ENCODE results near the gene DNPH1. TPM values are rescaled to one million over a fixed set of nuclear protein-coding genes. Genes with fewer than 3 reads are reported as not detected.

DNPH1 gene
- total and polyA plus RNA-seq, 9 donors, result 13.6 to 120 (median 44.7) TPM

DNA sequence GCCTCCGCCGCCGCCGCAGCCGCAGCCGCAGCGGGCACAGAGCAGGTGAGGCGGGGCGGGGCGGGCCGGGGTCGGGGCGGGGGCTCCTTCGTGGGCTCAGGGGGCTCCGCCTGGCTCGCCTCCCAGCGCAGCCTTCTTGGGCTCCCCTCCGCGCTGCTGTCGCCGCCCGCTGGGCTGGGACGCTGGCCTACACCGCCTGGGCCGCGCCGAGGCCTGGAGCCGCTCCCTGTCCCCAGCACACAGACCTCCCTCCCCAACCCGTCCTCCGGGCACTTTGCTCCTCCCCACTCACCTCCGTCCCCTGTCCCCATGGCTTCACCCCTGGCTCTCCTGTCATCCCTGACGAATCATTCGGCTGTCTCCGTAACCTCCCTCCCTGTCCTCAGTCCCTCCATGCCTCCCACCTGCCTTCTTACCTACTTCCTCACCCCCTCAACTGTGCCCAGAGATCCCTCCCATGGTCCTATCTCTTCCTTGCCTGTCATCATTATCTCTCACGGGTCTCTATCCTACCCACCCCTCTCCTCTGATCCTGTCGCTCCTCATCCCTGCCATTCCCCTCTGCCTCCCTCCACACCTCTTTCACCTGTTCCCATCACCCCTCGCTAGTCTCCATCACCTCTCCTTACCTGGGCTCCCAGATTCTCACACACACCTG is 14.5 kb upstream of the DNPH1 start:
- no peaks in the 10 kb centered on the region for H3K9me3 ChIP-seq
- WGBS, 3 donors, result 14 to 29% (median 26%) methylated on average over 19 to 37 of the region's 37 CpGs
- no peak for DNase-seq
- intact Hi-C loops (cut with DNase I), result no loop called here
- peaks cover 3% of the 10 kb centered on the region for H3K4me1 ChIP-seq (ENCODE audit: insufficient read depth)
- H3K4me3 ChIP-seq, result no peak overlapping the region
- TF ChIP-seq, protein P1, sequence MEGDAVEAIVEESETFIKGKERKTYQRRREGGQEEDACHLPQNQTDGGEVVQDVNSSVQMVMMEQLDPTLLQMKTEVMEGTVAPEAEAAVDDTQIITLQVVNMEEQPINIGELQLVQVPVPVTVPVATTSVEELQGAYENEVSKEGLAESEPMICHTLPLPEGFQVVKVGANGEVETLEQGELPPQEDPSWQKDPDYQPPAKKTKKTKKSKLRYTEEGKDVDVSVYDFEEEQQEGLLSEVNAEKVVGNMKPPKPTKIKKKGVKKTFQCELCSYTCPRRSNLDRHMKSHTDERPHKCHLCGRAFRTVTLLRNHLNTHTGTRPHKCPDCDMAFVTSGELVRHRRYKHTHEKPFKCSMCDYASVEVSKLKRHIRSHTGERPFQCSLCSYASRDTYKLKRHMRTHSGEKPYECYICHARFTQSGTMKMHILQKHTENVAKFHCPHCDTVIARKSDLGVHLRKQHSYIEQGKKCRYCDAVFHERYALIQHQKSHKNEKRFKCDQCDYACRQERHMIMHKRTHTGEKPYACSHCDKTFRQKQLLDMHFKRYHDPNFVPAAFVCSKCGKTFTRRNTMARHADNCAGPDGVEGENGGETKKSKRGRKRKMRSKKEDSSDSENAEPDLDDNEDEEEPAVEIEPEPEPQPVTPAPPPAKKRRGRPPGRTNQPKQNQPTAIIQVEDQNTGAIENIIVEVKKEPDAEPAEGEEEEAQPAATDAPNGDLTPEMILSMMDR (IDR thresholded peaks at IDR 0.05), result no peak
- TF ChIP-seq POLR2A (IDR thresholded peaks at IDR 0.05) (no peak), EP300 (IDR thresholded peaks at IDR 0.05) (no peak)
- no peaks in the 10 kb centered on the region for H3K27me3 ChIP-seq
- no peaks in the 10 kb centered on the region for H3K36me3 ChIP-seq
- no peak overlapping the region for H3K27ac ChIP-seq

DNA sequence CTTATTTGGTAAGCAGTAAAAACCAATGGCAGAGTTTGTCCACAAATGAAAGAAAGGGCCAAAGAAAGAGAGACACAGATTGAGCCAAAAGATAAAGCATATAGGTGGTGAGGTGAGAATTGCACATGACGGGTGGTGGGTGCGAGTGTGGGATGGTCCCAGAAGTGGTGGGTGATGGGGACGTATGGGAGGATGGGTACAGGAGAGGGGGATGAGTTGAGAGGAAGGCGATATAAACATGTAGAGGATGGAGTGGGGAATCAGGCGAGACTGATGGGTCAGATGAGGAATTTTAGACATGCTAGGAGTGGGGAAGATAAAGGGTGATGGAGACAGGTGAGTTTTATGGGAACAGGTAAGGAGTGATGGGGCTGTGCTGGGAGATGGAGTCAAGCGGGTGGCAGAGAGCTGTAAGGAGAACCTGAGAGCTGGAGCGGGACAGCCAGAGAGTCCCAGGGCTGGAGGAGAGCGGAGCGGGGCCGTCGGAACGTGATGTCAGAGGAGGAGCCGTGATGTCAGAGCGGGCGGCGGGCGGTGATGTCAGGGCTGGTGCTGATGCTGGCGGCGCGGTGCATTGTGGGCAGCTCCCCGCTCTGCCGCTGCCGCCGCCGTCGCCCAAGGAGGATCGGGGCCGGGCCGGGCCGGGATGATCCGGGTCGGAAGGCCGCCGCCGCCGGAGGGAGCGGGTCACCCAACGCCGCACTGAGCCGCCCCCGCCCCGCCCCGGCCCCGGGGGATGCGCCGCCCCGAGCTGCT is 13.8 kb upstream of the DNPH1 start, which contains the start of gene TTBK1:
Gene TTBK1, plus strand, starts transcription at position 574 of the 756 bp plus-strand sequence. CDS start 3,180 bp downstream, outside the sequence.
- intact Hi-C loops (cut with DNase I), result no loop called here
- peaks cover 3% of the 10 kb centered on the region for H3K4me1 ChIP-seq (ENCODE audit: insufficient read depth)
- no peak within 1 kb of the TSS for H3K27ac ChIP-seq
- no peaks in the 10 kb centered on the region for H3K27me3 ChIP-seq
- TF ChIP-seq POLR2A (IDR thresholded peaks at IDR 0.05) (no peak), EP300 (IDR thresholded peaks at IDR 0.05) (no peak)
- TF ChIP-seq, protein P1 (IDR thresholded peaks at IDR 0.05), result no peak
- WGBS, 3 donors, result 7 to 14% (median 11%) methylated on average over 22 to 47 of the region's 47 CpGs
- no peaks in the 10 kb centered on the region for H3K9me3 ChIP-seq
- H3K4me3 ChIP-seq, result no peak within 1 kb of the TSS
- H3K36me3 ChIP-seq, result no peaks in the 10 kb centered on the region
- DNase-seq, result no peak

DNA sequence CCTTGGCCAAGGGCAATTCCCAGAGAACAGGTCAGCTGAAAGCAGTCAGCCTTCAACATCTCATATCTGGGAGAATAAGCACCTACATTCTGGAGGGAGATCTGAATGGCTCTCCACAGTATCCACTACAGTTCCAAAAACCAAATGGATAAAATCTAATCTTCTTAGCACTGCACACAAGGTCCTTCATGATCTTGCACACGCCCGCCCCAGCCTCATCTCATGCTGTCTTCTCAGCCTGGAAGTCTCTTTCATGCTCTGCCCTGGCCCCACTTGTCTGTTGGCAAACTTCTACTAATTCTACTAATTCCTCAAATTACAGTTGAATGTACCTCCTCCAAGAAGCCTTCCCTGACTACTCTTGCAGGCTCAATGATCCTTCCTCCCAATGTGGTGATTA is 12.2 kb upstream of the DNPH1 start:
- no peak overlapping the region for H3K4me3 ChIP-seq
- H3K4me1 ChIP-seq (ENCODE audit: insufficient read depth), result no peaks in the 10 kb centered on the region
- no peak overlapping the region for H3K27ac ChIP-seq
- no peaks in the 10 kb centered on the region for H3K9me3 ChIP-seq
- WGBS, 3 donors, result 86 to 98% (median 88%) methylated on average over 2 of the region's 2 CpGs
- no peaks in the 10 kb centered on the region for H3K27me3 ChIP-seq
- intact Hi-C loops (cut with DNase I), result no loop called here
- DNase-seq, result no peak
- H3K36me3 ChIP-seq, result no peaks in the 10 kb centered on the region
- no peak for TF ChIP-seq POLR2A (IDR thresholded peaks at IDR 0.05)
- TF ChIP-seq EP300 (IDR thresholded peaks at IDR 0.05), result no peak
- TF ChIP-seq, protein P1 (IDR thresholded peaks at IDR 0.05), result no peak

DNA sequence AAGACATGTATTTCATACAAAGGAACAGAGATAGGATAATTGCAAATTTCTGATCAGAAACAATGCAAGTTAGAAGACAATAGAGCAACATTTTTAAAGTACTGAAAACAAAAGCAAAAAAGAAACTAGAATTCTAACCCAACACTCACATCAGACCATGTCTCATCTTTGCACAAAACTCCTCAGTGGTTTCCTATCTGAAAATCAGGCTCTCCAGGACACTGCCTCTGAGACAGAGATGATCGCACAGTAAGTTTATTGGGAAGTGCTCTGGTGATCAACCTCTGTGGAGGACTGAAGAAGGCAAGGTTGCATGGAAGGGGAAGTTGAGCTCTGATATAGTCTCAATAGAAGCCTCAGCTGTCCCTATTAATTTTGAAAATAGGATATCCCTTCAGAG is 11.7 kb upstream of the DNPH1 start:
- TF ChIP-seq EP300 (IDR thresholded peaks at IDR 0.05) (no peak), POLR2A (IDR thresholded peaks at IDR 0.05) (no peak)
- TF ChIP-seq, protein P1 (IDR thresholded peaks at IDR 0.05), result no peak
- Histone ChIP-seq H3K27ac (no peak overlapping the region), H3K36me3 (no peaks in the 10 kb centered on the region), H3K27me3 (no peaks in the 10 kb centered on the region), H3K9me3 (no peaks in the 10 kb centered on the region), H3K4me1 (ENCODE audit: insufficient read depth) (no peaks in the 10 kb centered on the region), H3K4me3 (no peak overlapping the region)
- intact Hi-C loops (cut with DNase I), result no loop called here
- 80 to 91% (median 88%) methylated on average over 1 of the region's 1 CpG for WGBS, 3 donors
- DNase-seq, result no peak

All from ovary (tissue), 9 donors.